NCI-H146 treated with DMSO at 0.1 percent for 48 hours (cell line): ENCODE results near the gene STX1A.

Experiments used
- DNase-seq: peaks from one replicate; lab custom pipeline; 2025; ENCODE audit not compliant: unreplicated experiment; lab: John Stamatoyannopoulos, UW

STX1A gene

GRCh38 chr7:73718905-73719805, at the start of gene STX1A:
Gene STX1A, minus strand, starts transcription at chr7:73719669. Its CDS starts 38 bp downstream, at chr7:73719631.
- DNase-seq: peak; percentile 28

GRCh38 chr7:73768641-73769480, 49.4 kb upstream of the STX1A start:
- DNase-seq: no peak

DNA sequence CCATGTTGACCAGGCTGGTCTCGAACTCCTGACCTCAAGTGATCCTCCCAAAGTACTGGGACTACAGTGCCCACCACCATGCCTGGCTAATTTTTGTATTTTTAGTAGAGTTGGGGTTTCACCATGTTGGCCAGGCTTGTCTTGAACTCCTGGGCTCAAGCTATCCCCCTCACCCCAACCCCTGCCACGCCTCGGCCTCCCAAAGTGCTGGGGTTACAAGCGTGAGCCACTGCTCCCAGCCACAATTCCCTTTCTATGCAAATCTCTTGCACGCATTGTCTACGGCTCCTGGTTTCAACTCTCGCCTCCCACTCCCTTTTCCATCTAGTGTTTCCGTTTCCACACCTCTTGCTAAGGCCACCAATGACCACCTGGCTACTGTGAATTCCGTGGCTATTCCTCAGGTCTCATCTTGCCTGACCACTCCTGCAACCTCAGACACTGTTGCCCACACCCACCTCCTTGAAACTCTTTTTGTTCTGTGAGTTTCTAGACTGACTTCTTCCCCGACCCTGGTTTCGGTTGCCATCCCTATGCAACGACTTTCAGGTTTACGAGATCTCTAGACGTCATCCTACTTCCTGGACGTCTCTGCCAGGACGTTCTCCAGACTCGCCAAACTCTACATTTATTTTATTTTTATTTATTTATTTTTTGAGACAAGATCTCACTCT, 47.2 kb upstream of the STX1A start:
- no peak for DNase-seq

DNA sequence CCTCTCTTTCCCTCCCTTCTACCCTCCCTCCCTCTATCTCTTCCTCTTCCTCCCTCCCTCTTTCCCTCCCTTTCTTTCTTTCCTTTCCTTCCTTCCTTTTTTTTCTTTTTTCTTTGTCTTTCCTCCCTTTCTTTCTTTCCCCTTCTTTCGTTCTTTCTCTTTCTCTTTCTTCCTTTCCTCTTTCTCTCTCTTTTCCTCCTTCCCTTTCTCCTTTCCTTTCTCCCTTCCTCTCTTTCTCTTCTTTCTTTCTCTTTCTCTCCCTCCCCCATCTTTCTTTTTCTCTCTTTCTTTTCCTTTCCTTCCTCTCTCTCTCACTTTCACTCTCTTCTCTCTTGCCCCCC, 43.2 kb upstream of the STX1A start:
- DNase-seq: no peak

DNA sequence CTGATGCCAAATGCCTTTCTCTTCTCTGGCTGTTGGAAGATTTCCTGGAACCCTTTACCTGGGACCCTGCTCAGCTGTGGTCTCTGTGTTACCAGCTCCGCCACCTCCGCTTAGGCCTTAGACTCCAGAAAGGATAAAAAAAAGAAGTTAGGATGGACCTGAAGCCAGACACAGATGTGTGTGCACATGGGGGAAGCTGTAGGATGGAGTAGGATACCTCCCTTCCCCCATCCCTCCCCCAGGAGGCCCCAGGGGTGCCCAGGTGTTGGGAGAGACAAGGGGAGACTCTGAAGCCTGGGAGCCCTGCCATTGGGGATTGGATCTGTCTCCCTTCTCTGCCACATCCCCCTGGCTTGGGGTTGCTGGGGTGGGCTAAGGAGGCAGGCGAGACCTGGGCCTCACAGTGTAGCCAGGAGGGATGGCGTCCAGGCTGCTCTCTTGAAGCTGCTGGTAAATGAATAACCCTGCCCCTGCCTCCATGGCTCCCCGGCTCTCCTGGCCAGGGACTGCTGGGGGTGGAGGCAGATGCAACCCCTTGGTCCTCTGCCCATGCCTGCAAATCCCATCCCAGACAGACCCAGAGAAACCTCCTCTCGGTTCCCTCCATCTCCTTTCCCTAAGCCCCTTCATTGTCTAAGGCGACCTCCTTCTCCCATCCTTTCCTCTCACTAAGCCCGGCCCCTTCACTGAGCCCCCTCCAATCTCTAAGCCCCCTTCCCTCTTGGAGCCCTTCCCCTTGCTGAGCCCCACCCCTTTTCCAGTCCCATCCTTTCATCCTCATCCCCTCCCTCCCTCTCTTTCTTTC, 42.6 kb upstream of the STX1A start:
- no peak for DNase-seq

- DNase-seq: no peak
These were observed 39.2 kb upstream of the STX1A start for GRCh38 chr7:73758581-73759138.

DNA sequence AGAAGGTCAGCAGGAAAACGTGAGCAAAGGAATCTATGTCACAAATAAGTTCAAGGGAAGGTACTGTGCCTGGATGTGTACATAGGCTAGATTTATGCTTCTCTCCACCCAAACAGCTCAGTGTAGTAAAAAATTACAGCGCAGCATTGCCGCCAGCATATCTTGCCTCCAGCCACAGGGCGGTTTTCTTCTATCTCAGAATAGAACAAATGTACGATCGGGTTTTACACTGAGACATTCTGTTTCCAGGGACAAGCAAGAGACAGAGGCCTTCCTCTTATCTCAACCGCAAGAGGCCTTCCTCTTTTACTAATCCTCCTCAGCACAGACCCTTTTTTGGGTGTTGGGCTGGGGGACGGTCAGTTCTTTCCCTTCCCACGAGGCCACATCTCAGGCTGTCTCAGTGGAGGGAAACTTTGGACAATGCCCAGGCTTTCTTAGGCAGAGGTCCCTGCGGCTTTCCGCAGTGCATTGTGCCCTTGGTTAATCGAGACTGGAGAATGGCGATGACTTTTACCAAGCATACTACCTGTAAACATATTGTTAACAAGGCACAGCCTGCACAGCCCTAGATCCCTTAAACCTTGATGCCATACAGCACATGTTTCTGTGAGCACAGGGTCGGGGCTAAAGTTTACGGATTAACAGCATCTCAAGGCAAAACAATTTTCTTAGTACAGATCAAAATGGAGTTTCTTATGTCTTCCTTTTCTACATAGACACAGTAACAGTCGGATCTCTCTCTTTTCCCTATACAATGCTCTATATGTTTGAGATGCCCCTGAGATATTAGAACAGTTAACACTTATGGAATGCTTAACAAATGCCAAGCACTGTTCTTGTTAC, 30.7 kb upstream of the STX1A start:
- DNase-seq: no peak

GRCh38 chr7:73746378-73746777, 26.9 kb upstream of the STX1A start:
- DNase-seq: no peak

DNA sequence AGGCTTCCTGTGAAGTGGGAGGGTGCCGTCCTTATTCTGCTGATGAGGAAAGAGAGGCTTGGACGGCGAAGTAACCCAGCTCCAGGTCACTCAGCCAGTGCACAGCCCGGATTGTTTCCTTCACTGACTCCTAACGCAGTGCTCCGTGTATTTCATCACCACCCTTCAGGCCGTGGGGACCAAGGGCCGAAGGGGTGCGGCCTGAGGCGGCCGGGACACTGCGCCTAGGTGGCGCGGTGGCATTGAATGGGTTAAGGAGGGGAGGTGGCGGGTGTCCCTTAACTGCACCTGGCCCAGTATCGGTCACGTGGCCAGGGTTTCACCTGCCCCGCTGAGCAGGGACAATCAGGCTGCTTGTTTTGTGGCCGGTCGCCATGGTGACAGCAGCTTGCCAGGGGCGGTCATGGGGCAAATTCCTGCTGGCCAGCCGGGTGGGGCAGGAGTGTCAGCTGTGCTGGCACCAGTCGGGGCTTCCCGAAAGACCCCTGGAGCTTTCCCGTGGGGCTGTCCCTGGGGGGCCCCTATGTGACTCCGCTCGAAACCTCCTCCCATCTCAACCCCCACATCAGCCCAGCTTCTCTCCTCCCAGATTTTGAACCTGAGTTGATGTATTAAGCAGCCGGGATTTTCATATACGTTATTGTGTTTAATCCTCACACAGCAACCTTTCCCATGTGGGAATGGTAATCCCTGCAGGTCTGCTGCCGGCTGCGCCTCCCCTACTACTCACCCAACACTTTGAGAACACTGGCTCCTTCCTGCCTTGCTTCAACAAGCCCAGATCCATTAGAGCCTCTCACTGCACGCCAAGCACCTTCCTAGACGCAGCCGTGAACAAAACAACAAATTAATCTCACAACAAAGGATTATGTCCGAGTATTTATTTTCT, 23.5 kb upstream of the STX1A start:
- DNase-seq: peak; percentile 95

DNA sequence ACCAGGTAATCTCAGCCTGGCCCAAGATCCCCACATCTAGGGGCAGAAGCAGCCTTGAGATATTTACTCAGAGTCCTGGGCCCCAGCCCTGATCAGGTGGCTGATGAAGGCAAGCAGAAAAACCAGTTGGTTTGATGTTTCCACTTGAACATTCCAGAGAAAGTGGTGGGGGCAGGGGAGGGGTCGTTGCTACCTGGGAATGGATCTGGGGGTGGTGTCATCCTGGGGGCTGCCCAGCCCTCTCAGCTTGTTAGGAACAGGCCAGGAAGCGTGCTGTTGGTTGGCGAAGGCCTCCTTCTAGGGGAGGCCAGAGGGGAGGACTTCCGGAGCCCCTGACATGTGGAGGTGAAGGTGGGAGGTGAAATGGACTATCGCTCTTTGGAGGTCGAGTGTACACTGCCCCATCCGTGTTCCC, 22.9 kb upstream of the STX1A start:
- no peak for DNase-seq

GRCh38 chr7:73741600-73741999, 22.1 kb upstream of the STX1A start:
- peak; percentile 71 for DNase-seq

- no peak for DNase-seq
These were observed 21.3 kb upstream of the STX1A start for GRCh38 chr7:73740771-73741170.

DNA sequence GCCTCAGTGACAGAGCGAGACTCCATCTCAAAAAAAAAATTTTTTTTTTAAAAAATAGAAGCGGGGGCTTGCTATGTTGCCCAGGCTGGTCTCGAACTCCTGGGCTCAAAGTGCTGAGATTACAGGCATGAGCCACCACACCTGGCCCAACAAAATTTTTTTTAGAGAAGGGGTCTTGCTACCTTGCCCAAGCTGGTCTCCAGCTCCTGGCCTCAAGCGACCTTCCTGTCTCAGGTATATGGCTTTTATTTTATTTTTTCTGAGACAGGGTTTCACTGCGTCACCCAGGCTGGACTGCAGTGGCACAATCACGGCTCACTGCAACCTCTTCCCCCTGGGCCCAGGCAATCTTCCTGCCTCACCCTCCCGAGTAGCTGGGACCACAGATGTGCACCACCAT, 20.7 kb upstream of the STX1A start:
- DNase-seq: no peak

DNA sequence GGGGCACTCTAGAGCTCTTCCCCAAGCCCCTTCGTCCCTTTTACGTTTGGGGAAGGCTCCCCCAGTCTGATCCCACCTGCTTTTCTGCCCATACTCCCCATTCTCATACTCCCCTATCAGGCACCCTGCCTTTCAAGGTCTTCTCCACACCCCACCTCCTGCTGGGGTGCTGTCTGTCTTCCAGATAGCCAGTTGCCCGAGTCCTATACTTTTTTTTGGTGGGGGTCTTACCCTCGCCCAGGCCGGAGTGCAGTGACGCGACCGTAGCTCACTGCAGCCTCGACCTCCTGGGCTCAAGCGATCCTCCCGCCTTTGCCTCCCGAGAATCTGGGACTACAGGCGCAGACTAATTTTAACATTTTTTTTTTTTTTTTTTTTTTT, 19.9 kb upstream of the STX1A start:
- DNase-seq: no peak

- DNase-seq: peak; percentile 93
These were observed 19.3 kb upstream of the STX1A start, which contains the start of gene ABHD11 for GRCh38 chr7:73738612-73739386. Gene ABHD11, minus strand, starts transcription at chr7:73738802. Its CDS starts 32 bp downstream, at chr7:73738770.

- DNase-seq: peak; percentile 32
These were observed 18.7 kb upstream of the STX1A start for GRCh38 chr7:73738220-73738611.

DNA sequence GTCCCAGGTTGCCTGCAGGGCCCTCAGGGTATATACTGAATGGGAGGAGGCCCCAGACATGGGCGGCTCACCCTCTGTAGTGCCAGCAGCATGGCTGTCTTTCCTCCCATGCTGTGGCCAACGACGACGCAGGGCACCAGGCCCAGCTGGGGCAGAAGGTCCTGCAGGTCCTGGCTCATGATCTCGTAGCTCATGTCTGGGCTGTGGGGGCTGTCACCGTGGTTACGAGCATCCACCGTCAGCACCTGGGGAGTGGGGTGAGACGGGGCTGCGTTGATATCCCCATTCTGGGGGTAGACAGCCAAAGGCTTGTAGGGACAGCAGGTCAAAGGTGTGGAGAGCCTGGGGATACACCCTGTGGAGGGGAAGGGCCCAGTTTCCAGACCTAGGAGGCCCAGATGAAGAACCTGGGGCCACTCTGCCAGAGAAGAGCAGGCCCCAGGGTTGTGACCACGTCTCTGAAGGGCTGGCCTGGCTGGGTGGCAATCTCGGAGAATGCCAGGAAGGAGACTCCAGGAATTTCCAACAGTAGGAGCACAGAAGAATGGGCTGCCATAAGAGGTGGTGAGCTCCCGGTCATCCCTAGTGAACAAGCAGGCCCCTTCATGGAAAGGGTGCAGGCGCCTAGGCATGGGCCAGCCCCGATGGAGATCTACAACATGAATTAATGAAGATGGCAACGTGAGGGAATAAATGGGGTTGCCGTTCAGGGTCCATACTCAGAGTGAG, 18.2 kb upstream of the STX1A start:
- no peak for DNase-seq
